K562 (cell line): ENCODE data around the gene PDE11A. TPM values are rescaled to one million over a fixed set of nuclear protein-coding genes. Genes with fewer than 3 reads are reported as not detected.

Experiments
- ARNT ChIP-seq, 2 experiments: fragments of 450-650 bp; IDR thresholded peaks; 2 replicates each; pipeline ENCODE4 v1.6.1; 2016; ENCODE audit warnings: mild to moderate bottlenecking in 1 of 2
- FOSL1 ChIP-seq: fragments of 200-800 bp; sonication (Bioruptor generic); conservative IDR thresholded peaks from 2 replicates; pipeline ENCODE4 v1.6.1; 2016; ENCODE audit warnings: missing genetic modification characterization, missing compliant biosample characterization
- FOXA3 ChIP-seq, 2 experiments: fragments of 450-650 bp in 1 of 2; sonication (generic) in 1 of 2; formaldehyde crosslinking; IDR thresholded peaks in 1 of 2; conservative IDR thresholded peaks in 1 of 2; 2 replicates each; pipeline versions ENCODE4 v1.4.0 to v1.8.0; 2020 to 2022; ENCODE audit warnings: mild to moderate bottlenecking in 2 of 2, missing genetic modification reagents in 1 of 2
- GTF2A2 ChIP-seq: IDR thresholded peaks from 2 replicates; pipeline ENCODE4 v1.6.1; 2016; ENCODE audit warnings: mild to moderate bottlenecking, missing genetic modification characterization, missing compliant biosample characterization
- HDAC2 ChIP-seq: fragments of 450-650 bp; IDR thresholded peaks from 2 replicates; pipeline ENCODE4 v1.6.1; 2016; ENCODE audit warnings: mild to moderate bottlenecking
- NCOA1 ChIP-seq: fragments of 450-650 bp; IDR thresholded peaks from 2 replicates; pipeline ENCODE4 v1.6.1; 2016; ENCODE audit warnings: low read depth
- PHF20 ChIP-seq: fragments of 450-650 bp; IDR thresholded peaks from 2 replicates; pipeline ENCODE4 v1.6.1; 2018; ENCODE audit not compliant: partially characterized antibody
- RFX7 ChIP-seq: fragments of 250-450 bp; sonication (Bioruptor Pico); IDR thresholded peaks from 2 replicates; pipeline ENCODE4 v1.5.1; 2021; ENCODE audit warnings: mild to moderate bottlenecking
- SMAD3 ChIP-seq: fragments of 450-650 bp; formaldehyde crosslinking; conservative IDR thresholded peaks from 2 replicates; pipeline ENCODE4 v1.4.0; 2020; ENCODE audit warnings: mild to moderate bottlenecking
- SP2 ChIP-seq: IDR thresholded peaks from 2 replicates; pipeline ENCODE4 v1.6.1; 2011; ENCODE audit warnings: mild to moderate bottlenecking, low read depth, low read length, moderate library complexity; ENCODE audit not compliant: poor library complexity, severe bottlenecking; ENCODE audit errors: extremely low read depth
- STAT5A ChIP-seq: IDR thresholded peaks from 2 replicates; pipeline ENCODE4 v1.6.1; 2012; ENCODE audit warnings: low read length, inconsistent platforms, borderline replicate concordance
- TCFL5 ChIP-seq: fragments of 250-450 bp; sonication (Bioruptor Pico); conservative IDR thresholded peaks from 2 replicates; pipeline ENCODE4 v1.6.1; 2021; ENCODE audit warnings: mild to moderate bottlenecking, moderate library complexity, matching md5 sums
- TEAD4 ChIP-seq, 2 experiments: sonication (generic) in 1 of 2; formaldehyde crosslinking in 1 of 2; IDR thresholded peaks; 2 replicates each; pipeline versions ENCODE4 v1.6.1 to v1.8.0; 2012 to 2022; ENCODE audit warnings: borderline replicate concordance in 1 of 2, inconsistent platforms in 1 of 2, low read length in 1 of 2, mild to moderate bottlenecking in 1 of 2, missing genetic modification reagents in 1 of 2
- XRCC3 ChIP-seq: fragments of 450-650 bp; IDR thresholded peaks from 2 replicates; pipeline ENCODE4 v1.6.1; 2017; ENCODE audit warnings: mild to moderate bottlenecking, moderate library complexity
- ZFP36 ChIP-seq: fragments of 150-350 bp; IDR thresholded peaks from 2 replicates; pipeline ENCODE4 v1.6.1; 2018; ENCODE audit warnings: low read length, low read depth; ENCODE audit not compliant: partially characterized antibody
- ZKSCAN3 ChIP-seq: fragments of 250-450 bp; sonication (Bioruptor Pico); IDR thresholded peaks from 2 replicates; pipeline ENCODE4 v1.4.0; 2020
- ZNF124 ChIP-seq: sonication (generic); formaldehyde crosslinking; IDR thresholded peaks from 2 replicates; pipeline ENCODE4 v1.8.1; 2022; ENCODE audit warnings: missing genetic modification reagents
- ZNF146 ChIP-seq: IDR thresholded peaks from one replicate; pipeline ENCODE4 v1.6.1; 2018; ENCODE audit warnings: missing compliant biosample characterization; ENCODE audit not compliant: unreplicated experiment
- ZNF23 ChIP-seq: fragments of 250-450 bp; sonication (Bioruptor Pico); IDR thresholded peaks from 2 replicates; pipeline ENCODE4 v1.4.0; 2020; ENCODE audit warnings: mild to moderate bottlenecking
- ZNF384 ChIP-seq: IDR thresholded peaks from 2 replicates; pipeline ENCODE4 v1.6.1; 2012; ENCODE audit warnings: low read depth, low read length, improper control_type of control experiment
- ZNF766 ChIP-seq: fragments of 200-800 bp; sonication (Bioruptor generic); conservative IDR thresholded peaks from 2 replicates; pipeline ENCODE4 v1.6.1; 2016; ENCODE audit warnings: missing genetic modification characterization, missing compliant biosample characterization
- ZNF77 ChIP-seq: fragments of 250-450 bp; sonication (Bioruptor Pico); IDR thresholded peaks from 2 replicates; pipeline ENCODE4 v1.5.0; 2020
- ZNF785 ChIP-seq: fragments of 250-450 bp; sonication (Bioruptor Pico); IDR thresholded peaks from 2 replicates; pipeline ENCODE4 v1.4.0; 2020; ENCODE audit warnings: mild to moderate bottlenecking
- polyA plus RNA-seq, 8 experiments: library from polyadenylated mRNA; depleted of rRNA in 4 of 8; stranded (reverse) in 5 of 8; unstranded in 3 of 8; fragments of >200 nt; fragmentation: Nextera tagmentation in 2 of 8; fragmentation: Illumina TruSeq in 1 of 8; extraction: Ambion mirVana in 2 of 8; extraction: Trizol in 1 of 8; gene quantifications; 2 replicates each; pipeline versions ENCODE4 v1.2.1 to v1.2.3, GENCODE V29; 2011 to 2014; ENCODE audit warnings: inconsistent platforms in 1 of 8, missing spikeins in 1 of 8
- total RNA-seq, 7 experiments: library from RNA; depleted of rRNA in 6 of 7; stranded (reverse); fragments of >200 nt in 6 of 7; fragmentation: Illumina TruSeq in 2 of 7; extraction: Trizol in 2 of 7; gene quantifications; 2 replicates each; pipeline versions ENCODE4 v1.2.1 to v1.2.3, GENCODE V29; 2011 to 2021; ENCODE audit warnings: low replicate concordance in 1 of 7
- TF ChIP-seq, protein P1 (sequence below): fragments of 450-650 bp; IDR thresholded peaks from 2 replicates; pipeline ENCODE4 v1.6.1; 2017; ENCODE audit warnings: antibody characterized with exemption, mild to moderate bottlenecking
- TF ChIP-seq, protein P2 (sequence below): IDR thresholded peaks from 2 replicates; pipeline ENCODE4 v1.6.1; 2014; ENCODE audit warnings: antibody characterized with exemption

Gene PDE11A
- total and polyA plus RNA-seq, 9 of the 15 experiments (the other 6 are each of a cell fraction or from before 2014, with no cell fraction given), result 3.2 to 22.1 (median 5.7) TPM

DNA sequence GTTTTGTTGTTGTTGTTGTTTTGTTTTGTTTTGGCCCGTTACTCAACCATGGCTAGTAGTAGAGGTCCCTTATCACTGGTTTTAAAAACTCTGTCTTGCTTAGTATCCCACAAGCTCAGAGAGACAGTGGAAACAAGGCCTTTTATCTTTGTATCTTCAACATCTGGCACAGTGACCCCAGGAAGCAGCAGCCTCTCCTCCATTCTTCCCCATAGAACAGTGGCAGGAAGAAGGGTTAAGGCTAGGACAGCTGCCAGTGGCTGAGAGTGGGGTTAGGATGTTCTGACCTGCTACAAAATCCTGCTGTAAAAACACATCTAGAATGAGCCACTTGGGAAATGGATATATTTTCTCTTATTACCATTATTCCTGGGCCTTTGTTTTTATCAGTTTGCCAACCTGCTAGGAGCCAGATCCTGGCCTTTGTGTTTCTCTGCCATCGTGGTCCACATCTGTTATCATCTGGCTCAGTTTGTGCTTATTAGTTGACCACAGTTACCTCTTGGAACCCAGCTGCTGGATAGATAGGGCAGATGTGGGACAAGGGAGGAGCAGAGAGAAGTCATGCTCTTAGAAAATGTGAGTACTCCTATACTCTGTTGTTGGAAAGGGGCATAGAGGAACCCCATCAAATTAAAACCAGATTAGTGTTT lies 433.2 kb downstream of the PDE11A start (continued):
- no peak for TF ChIP-seq ZNF124 (CRISPR knock-in tag)
- TF ChIP-seq TCFL5 (CRISPR knock-in tag), result no peak; the same call in 1 of the 2 replicates
- peak; percentile 84 for TF ChIP-seq STAT5A
- TF ChIP-seq TEAD4 (IDR thresholded peaks at IDR 0.05; ENCODE audit: low read length), result peak; percentile 98
- TF ChIP-seq TEAD4 (CRISPR knock-in tag; IDR thresholded peaks at IDR 0.05; ENCODE audit: borderline replicate concordance), result no peak
- TF ChIP-seq ZKSCAN3 (CRISPR knock-in tag), result no peak
- TF ChIP-seq NCOA1, result no peak
- no peak; a peak in 1 of 4 replicates for TF ChIP-seq FOXA3 (CRISPR knock-in tag; conservative IDR thresholded peaks at IDR 0.05 in 1 of 2, IDR thresholded peaks at IDR 0.05 in 1 of 2)
- TF ChIP-seq PHF20, result no peak
- TF ChIP-seq FOSL1 (tag), result no peak; the same call in 1 of the 2 replicates
- no peak for TF ChIP-seq RFX7 (CRISPR knock-in tag)
- TF ChIP-seq ZNF23 (CRISPR knock-in tag), result peak; percentile 53; the same call in 1 of the 2 replicates
- no peak for TF ChIP-seq ZNF77 (CRISPR knock-in tag)
- TF ChIP-seq, protein P1, sequence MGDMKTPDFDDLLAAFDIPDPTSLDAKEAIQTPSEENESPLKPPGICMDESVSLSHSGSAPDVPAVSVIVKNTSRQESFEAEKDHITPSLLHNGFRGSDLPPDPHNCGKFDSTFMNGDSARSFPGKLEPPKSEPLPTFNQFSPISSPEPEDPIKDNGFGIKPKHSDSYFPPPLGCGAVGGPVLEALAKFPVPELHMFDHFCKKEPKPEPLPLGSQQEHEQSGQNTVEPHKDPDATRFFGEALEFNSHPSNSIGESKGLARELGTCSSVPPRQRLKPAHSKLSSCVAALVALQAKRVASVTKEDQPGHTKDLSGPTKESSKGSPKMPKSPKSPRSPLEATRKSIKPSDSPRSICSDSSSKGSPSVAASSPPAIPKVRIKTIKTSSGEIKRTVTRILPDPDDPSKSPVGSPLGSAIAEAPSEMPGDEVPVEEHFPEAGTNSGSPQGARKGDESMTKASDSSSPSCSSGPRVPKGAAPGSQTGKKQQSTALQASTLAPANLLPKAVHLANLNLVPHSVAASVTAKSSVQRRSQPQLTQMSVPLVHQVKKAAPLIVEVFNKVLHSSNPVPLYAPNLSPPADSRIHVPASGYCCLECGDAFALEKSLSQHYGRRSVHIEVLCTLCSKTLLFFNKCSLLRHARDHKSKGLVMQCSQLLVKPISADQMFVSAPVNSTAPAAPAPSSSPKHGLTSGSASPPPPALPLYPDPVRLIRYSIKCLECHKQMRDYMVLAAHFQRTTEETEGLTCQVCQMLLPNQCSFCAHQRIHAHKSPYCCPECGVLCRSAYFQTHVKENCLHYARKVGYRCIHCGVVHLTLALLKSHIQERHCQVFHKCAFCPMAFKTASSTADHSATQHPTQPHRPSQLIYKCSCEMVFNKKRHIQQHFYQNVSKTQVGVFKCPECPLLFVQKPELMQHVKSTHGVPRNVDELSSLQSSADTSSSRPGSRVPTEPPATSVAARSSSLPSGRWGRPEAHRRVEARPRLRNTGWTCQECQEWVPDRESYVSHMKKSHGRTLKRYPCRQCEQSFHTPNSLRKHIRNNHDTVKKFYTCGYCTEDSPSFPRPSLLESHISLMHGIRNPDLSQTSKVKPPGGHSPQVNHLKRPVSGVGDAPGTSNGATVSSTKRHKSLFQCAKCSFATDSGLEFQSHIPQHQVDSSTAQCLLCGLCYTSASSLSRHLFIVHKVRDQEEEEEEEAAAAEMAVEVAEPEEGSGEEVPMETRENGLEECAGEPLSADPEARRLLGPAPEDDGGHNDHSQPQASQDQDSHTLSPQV, result no peak
- TF ChIP-seq SMAD3 (CRISPR knock-in tag), result peak; percentile 69; the same call in 1 of the 2 replicates
- no peak for TF ChIP-seq ZFP36
- TF ChIP-seq, protein P2, sequence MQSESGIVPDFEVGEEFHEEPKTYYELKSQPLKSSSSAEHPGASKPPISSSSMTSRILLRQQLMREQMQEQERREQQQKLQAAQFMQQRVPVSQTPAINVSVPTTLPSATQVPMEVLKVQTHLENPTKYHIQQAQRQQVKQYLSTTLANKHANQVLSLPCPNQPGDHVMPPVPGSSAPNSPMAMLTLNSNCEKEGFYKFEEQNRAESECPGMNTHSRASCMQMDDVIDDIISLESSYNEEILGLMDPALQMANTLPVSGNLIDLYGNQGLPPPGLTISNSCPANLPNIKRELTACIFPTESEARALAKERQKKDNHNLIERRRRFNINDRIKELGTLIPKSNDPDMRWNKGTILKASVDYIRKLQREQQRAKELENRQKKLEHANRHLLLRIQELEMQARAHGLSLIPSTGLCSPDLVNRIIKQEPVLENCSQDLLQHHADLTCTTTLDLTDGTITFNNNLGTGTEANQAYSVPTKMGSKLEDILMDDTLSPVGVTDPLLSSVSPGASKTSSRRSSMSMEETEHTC, result no peak
- TF ChIP-seq ZNF785 (CRISPR knock-in tag), result no peak
- no peak for TF ChIP-seq ZNF384
- TF ChIP-seq XRCC3, result no peak
- TF ChIP-seq ARNT (IDR thresholded peaks at IDR 0.05), result no peak
- TF ChIP-seq ZNF766 (CRISPR knock-in tag), result peak; percentile 75
- TF ChIP-seq GTF2A2 (tag), result no peak
- TF ChIP-seq SP2, result no peak
- TF ChIP-seq ZNF146 (CRISPR knock-in tag), result no peak
- TF ChIP-seq HDAC2, result 0 out of 2 replicates have a peak, but pooled peaks have one; percentile 42
